ENCODE results near the gene ABCB4.

ABCB4 gene

GRCh38 chr7:87413029-87413428, 62.5 kb downstream of the ABCB4 start:
- Histone ChIP-seq H3K4me3 (ENCODE audit: low read length) (no peak overlapping the region), H3F3A (ENCODE audit: control insufficient read depth, insufficient read depth) (no peaks in the 10 kb centered on the region), H3K79me2 (ENCODE audit: control insufficient read depth, low read length) (no peaks in the 10 kb centered on the region), H3K27ac (ENCODE audit: low read depth, low read length) (no peak overlapping the region), H4K20me1 (ENCODE audit: control insufficient read depth, insufficient read depth, low read depth, low read length) (no peaks in the 10 kb centered on the region), H3K9me2 (replicated peaks; ENCODE audit: control insufficient read depth, low read length) (no peaks in the 10 kb centered on the region), H3K27me3 (ENCODE audit: control insufficient read depth, low read length) (no peaks in the 10 kb centered on the region), H3K4me2 (ENCODE audit: low read length) (no peak overlapping the region), H3K9me3 (ENCODE audit: control insufficient read depth, insufficient read depth, low read length) (no peaks in the 10 kb centered on the region), H3K4me1 (ENCODE audit: control insufficient read depth, low read length) (no peaks in the 10 kb centered on the region), H3K36me3 (ENCODE audit: control insufficient read depth, low read length) (no peaks in the 10 kb centered on the region)
- TF ChIP-seq EZH2phosphoT487 (IDR thresholded peaks at IDR 0.05; ENCODE audit: borderline replicate concordance, low read length) (no peak), CTCF (IDR thresholded peaks at IDR 0.05; ENCODE audit: low read depth, low read length, poor library complexity, severe bottlenecking) (no peak)

- Histone ChIP-seq H3K79me2 (ENCODE audit: control insufficient read depth, low read length) (no peaks in the 10 kb centered on the region), H3K9me3 (ENCODE audit: control insufficient read depth, insufficient read depth, low read length) (no peaks in the 10 kb centered on the region), H3K4me3 (ENCODE audit: low read length) (no peak overlapping the region), H3K4me2 (ENCODE audit: low read length) (no peak overlapping the region), H3F3A (ENCODE audit: control insufficient read depth, insufficient read depth) (no peaks in the 10 kb centered on the region), H4K20me1 (ENCODE audit: control insufficient read depth, insufficient read depth, low read depth, low read length) (no peaks in the 10 kb centered on the region), H3K9me2 (replicated peaks; ENCODE audit: control insufficient read depth, low read length) (no peaks in the 10 kb centered on the region), H3K4me1 (ENCODE audit: control insufficient read depth, low read length) (no peaks in the 10 kb centered on the region), H3K27me3 (ENCODE audit: control insufficient read depth, low read length) (no peaks in the 10 kb centered on the region), H3K27ac (ENCODE audit: low read depth, low read length) (no peak overlapping the region), H3K36me3 (ENCODE audit: control insufficient read depth, low read length) (no peaks in the 10 kb centered on the region)
- TF ChIP-seq CTCF (IDR thresholded peaks at IDR 0.05; ENCODE audit: low read depth, low read length, poor library complexity, severe bottlenecking) (no peak), EZH2phosphoT487 (IDR thresholded peaks at IDR 0.05; ENCODE audit: borderline replicate concordance, low read length) (no peak)
Measured at GRCh38 chr7:87411186-87411585, 64.3 kb downstream of the ABCB4 start.

- Histone ChIP-seq H3K4me1 (ENCODE audit: control insufficient read depth, low read length) (no peaks in the 10 kb centered on the region), H3K4me2 (ENCODE audit: low read length) (no peak overlapping the region), H3K9me2 (replicated peaks; ENCODE audit: control insufficient read depth, low read length) (no peaks in the 10 kb centered on the region), H3K79me2 (ENCODE audit: control insufficient read depth, low read length) (no peaks in the 10 kb centered on the region), H3K9me3 (ENCODE audit: control insufficient read depth, insufficient read depth, low read length) (no peaks in the 10 kb centered on the region), H3K27ac (ENCODE audit: low read depth, low read length) (no peak overlapping the region), H3F3A (ENCODE audit: control insufficient read depth, insufficient read depth) (no peaks in the 10 kb centered on the region), H4K20me1 (ENCODE audit: control insufficient read depth, insufficient read depth, low read depth, low read length) (no peaks in the 10 kb centered on the region), H3K36me3 (ENCODE audit: control insufficient read depth, low read length) (no peaks in the 10 kb centered on the region), H3K27me3 (ENCODE audit: control insufficient read depth, low read length) (no peaks in the 10 kb centered on the region), H3K4me3 (ENCODE audit: low read length) (no peak overlapping the region)
- TF ChIP-seq CTCF (IDR thresholded peaks at IDR 0.05; ENCODE audit: low read depth, low read length, poor library complexity, severe bottlenecking), result no peak
- no peak for TF ChIP-seq EZH2phosphoT487 (IDR thresholded peaks at IDR 0.05; ENCODE audit: borderline replicate concordance, low read length)
Measured at GRCh38 chr7:87404674-87405073, 70.8 kb downstream of the ABCB4 start.

- TF ChIP-seq EZH2phosphoT487 (IDR thresholded peaks at IDR 0.05; ENCODE audit: borderline replicate concordance, low read length), result no peak
- no peak for TF ChIP-seq CTCF (IDR thresholded peaks at IDR 0.05; ENCODE audit: low read depth, low read length, poor library complexity, severe bottlenecking)
- no peaks in the 10 kb centered on the region for H3F3A ChIP-seq (ENCODE audit: control insufficient read depth, insufficient read depth)
- H3K27ac ChIP-seq (ENCODE audit: low read depth, low read length), result no peak overlapping the region
- no peaks in the 10 kb centered on the region for H3K79me2 ChIP-seq (ENCODE audit: control insufficient read depth, low read length)
- no peak overlapping the region for H3K4me2 ChIP-seq (ENCODE audit: low read length)
- H3K4me1 ChIP-seq (ENCODE audit: control insufficient read depth, low read length), result no peaks in the 10 kb centered on the region
- H3K27me3 ChIP-seq (ENCODE audit: control insufficient read depth, low read length), result no peaks in the 10 kb centered on the region
- no peaks in the 10 kb centered on the region for H4K20me1 ChIP-seq (ENCODE audit: control insufficient read depth, insufficient read depth, low read depth, low read length)
- H3K9me2 ChIP-seq (replicated peaks; ENCODE audit: control insufficient read depth, low read length), result no peaks in the 10 kb centered on the region
- H3K9me3 ChIP-seq (ENCODE audit: control insufficient read depth, insufficient read depth, low read length), result no peaks in the 10 kb centered on the region
- H3K4me3 ChIP-seq (ENCODE audit: low read length), result no peak overlapping the region
- H3K36me3 ChIP-seq (ENCODE audit: control insufficient read depth, low read length), result no peaks in the 10 kb centered on the region
Measured at GRCh38 chr7:87398446-87398845, 77.0 kb downstream of the ABCB4 start.

Data from DOHH2 (cell line).